Measurements from ENCODE around the gene ZNF281.

GRCh38 chr1:200458780-200459179 lies 48.9 kb upstream of the ZNF281 start:
- TF ChIP-seq CTCF (IDR thresholded peaks at IDR 0.05) (no peak), POLR2A (IDR thresholded peaks at IDR 0.05; ENCODE audit: low read depth) (no peak)

All from esophagus muscularis mucosa (tissue), 3 donors.